HG02870 (cell line): ENCODE measurements around the gene MBTD1.
"Not testable (repeated sequence)": the region's sequence is repeated elsewhere in the genome, so short reads cannot be mapped to it uniquely, and the experiment has no call there.

Experiments
- ATAC-seq: cut with Tn5 transposase; IDR thresholded peaks from one replicate; pipeline ENCODE4 v1.9.1; 2021; ENCODE audit warnings: mild to moderate bottlenecking, moderate library complexity; ENCODE audit not compliant: unreplicated experiment

The MBTD1 gene

GRCh38 chr17:51191895-51192294 lies 68.0 kb downstream of the MBTD1 start:
- no peak for ATAC-seq

DNA sequence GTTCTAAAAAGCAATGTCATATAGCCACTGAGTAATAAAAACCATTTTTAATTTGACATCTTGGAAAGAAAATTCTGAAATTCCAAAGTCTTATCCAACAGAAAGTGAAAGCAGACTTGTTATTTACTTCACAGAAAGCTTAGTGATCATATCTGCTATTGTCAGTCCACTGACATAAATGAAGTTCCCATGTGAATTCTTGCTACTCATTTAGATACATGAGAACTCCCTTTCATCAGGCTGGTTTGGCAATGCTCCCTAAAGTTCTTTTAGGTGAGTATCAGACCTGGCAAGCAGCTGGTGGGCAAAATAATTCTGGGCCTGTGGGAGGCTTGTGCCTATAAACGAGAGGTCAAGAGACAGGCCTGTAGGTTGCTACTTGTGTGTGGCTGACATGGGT lies 70.2 kb downstream of the MBTD1 start:
- ATAC-seq: no peak

- ATAC-seq: no peak
These were observed 70.7 kb downstream of the MBTD1 start for GRCh38 chr17:51189162-51189561.

DNA sequence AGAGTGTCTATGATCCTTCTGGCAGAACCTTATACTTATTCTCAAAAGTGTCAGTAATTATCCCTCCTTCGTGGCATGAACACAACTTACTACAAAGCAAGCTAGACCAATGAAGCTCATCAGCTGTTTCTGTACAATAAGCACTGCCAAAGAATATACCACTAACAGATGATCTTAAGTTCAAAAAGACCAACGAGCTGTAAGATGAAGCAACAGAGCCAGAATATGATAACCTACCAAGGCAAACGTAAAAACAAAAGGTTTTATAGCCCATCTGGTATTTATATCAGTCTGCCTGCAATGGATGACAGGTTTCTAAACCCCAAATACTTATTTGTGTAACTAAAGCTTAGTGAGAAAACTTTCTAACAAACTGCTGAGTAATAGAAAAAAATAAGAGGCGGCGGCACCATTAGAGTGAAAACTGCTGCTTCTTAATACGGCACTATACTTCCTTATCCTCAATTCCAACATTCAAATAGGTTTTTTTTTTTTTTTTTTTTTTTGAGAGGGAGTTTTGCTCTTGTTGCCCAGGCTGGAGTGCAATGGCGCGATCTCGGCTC lies 71.5 kb downstream of the MBTD1 start:
- no peak for ATAC-seq

GRCh38 chr17:51185763-51186332 lies 74.0 kb downstream of the MBTD1 start:
- no peak for ATAC-seq

DNA sequence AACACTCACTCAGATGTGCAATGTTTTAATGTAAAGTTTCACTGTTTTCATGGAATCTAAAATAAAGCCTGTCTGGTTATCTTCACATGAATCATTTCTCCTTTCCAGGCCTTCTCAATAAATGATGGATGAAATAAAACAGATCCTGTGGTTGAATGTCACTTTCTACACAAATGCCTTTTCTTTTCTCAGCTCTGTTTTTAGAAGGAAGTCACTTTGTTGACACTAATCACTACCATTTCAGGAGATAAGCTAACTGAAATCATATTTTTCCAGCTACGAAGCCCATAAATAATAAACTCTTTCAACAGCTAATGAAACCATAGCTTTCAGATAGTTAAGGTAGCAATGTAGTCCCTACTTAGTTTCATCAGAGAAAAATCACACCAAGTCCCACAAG lies 75.7 kb downstream of the MBTD1 start:
- ATAC-seq: no peak

DNA sequence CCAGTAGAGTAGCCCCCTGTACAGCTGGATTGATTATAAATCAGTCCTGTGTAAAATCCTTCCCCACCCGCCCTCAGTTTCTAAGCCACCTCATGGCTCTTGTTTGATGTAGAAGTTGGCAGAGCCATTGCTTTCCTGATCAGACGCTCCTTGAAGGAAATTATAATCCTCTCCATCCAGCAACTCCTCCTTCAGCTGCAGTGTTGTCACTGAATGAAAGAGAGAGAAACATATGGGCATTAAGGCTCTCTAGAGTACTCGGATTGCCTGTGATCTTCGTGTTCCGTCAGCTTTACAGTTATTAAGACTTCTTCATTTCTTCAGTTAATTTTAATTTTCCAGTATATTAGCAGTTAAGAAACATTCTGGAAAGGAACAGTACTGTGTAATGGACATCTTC lies 79.4 kb downstream of the MBTD1 start:
- no peak for ATAC-seq

DNA sequence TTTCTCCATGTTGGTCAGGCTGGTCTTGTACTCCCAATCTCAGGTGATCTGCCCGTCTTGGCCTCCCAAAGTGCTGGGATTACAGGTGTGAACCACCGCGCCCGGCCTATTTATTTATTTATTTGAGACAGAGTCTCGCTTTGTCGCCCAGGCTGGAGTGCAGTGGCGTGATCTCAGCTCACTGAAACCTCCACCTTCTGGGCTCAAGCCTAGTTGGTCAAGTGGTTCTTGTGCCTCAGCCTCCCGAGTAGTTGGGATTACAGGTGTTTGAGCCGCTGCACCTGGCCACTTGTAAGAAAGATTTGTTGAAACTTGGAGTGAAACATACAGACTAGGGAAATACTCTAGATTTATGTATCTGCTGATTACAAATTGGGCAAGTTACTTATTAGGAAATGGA lies 87.8 kb downstream of the MBTD1 start:
- ATAC-seq: not testable (repeated sequence)

DNA sequence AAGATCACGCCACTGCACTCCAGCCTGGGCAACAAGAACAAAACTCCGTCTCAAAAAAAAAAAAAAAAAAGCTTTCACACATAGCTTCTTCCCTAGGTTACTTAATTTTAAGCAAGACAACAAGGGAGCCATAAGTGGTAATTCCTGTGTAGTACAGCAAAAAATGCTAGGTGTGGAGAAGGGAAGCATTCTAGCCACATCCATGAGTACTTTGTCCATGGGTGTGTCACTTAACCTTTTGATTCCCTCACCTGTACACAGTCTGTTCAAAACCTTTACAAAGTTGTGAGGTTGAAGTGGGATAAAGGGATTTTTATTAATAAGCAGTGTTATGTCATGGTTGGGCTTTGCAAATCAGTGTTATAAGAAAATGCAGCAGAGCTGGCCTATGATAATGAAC lies 89.1 kb downstream of the MBTD1 start:
- ATAC-seq: no peak

- ATAC-seq: no peak
These were observed 90.5 kb downstream of the MBTD1 start for GRCh38 chr17:51169340-51169739.

- peak; percentile 45 for ATAC-seq
These were observed 92.6 kb downstream of the MBTD1 start for GRCh38 chr17:51166987-51167931.

DNA sequence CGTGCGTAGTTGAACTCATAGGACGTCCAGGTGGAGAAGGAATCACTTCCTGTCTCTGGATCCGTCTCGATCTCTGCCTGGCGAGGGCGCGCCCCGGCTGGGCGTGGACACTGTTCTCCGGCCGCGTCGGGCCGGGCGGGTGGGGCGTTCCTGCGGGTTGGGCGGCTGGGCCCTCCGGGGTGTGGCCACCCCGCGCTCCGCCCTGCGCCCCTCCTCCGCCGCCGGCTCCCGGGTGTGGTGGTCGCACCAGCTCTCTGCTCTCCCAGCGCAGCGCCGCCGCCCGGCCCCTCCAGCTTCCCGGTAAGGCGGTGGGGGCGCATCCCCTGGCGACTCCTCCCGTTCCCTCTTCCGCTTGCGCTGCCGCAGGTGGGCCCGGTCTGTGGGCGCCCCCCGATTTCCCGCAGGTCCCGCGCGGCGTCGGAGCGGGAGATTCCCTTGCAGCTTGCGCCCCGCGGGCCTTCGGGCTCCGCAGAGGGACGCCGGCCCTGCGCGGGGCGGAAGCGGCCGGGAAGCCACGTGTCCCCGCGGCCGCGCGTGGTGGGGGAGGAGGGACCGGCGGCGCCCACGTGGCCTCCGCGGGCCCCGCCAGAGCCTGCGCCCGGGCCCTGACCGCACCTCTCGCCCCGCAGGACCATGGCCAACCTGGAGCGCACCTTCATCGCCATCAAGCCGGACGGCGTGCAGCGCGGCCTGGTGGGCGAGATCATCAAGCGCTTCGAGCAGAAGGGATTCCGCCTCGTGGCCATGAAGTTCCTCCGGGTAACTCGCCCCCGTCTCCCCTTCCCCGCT lies 93.5 kb downstream of the MBTD1 start, which contains the start of gene NME2:
Gene NME2, plus strand, starts transcription at position 214 of the 789 bp plus-strand sequence. Its CDS starts 420 bp downstream, at position 634.
- ATAC-seq: peak; percentile 84

GRCh38 chr17:51165680-51166197 lies 94.1 kb downstream of the MBTD1 start:
- ATAC-seq: no peak

DNA sequence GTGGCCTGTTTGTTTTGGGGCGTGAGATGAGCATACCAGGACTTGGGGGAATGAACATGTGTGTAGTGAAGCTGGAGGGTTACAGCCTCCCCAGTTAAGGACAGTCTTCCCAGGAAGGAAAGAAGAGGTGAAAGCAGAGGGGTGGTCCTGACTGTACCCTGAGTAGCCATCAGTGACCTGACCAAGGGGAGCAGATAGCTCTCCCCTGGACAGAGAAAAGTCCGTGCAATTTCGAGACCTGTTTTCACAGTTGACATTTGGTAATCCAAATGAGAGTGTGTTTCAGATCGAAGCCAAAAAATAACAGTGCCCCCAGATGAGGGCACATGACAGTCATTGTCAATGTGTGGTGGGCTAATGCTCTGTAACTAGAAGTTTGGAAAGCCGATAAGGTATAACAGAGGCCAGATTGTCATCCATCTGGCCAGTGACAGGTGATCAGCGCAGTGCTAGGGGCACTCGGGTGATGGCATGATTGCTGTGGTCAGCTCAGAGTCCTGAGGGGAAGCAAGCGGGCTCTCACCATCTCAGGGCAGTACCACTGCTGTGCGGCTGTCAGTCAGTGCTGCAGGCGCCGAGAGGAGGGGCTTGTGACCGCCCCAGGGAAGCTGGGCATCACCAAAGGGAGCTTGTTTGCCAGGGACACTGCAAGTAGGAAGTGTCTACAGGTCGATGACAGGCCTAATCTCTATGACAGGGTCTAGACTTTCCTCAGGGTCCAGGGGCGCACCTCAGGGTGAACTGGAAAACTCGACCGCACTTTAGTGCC lies 94.8 kb downstream of the MBTD1 start:
- ATAC-seq: no peak

- no peak for ATAC-seq
These were observed 98.3 kb downstream of the MBTD1 start for GRCh38 chr17:51161541-51161940.

DNA sequence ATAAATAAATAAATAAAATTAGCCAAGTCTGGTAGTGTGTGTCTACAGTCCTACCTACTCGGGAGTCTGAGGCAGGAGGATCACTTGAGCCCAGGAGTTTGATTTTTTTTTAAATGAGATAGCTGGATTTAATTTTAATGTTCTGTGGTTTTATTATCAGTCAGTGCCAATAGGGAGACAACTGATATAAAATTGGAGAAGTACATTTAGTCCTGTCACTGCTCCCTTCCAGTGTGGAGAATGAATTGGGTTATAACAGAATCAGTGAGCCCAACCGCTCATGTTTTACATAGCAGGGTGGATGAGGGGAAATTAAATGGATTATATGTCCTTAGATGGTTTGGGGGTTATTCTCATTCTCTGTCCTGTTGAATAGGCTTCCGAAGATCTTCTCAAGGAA lies 100.2 kb downstream of the MBTD1 start:
- ATAC-seq: no peak

DNA sequence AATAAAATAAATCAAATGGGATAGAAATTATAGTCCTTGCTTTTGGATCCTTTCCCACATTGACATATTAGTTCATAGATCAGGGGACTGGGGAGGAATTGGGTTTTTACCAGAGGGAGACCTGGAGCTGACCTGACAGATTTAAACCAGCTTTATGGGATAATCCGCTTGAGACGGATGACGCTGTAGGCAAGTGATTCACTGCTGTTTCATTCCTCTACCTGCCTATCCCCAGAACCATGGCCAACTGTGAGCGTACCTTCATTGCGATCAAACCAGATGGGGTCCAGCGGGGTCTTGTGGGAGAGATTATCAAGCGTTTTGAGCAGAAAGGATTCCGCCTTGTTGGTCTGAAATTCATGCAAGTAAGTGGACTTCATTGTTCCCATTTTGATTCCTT lies 104.4 kb downstream of the MBTD1 start:
- ATAC-seq: no peak

GRCh38 chr17:51154176-51154575 lies 105.7 kb downstream of the MBTD1 start:
- ATAC-seq: no peak

GRCh38 chr17:51153210-51154072 lies 106.4 kb downstream of the MBTD1 start, which contains the start of gene NME1:
Gene NME1, plus strand, starts transcription at chr17:51153559. Its CDS starts 2,096 bp downstream, at chr17:51155655.
- ATAC-seq: peak; percentile 94
